Measurements from ENCODE around the gene RTRAF. TPM values are rescaled to one million over a fixed set of nuclear protein-coding genes. Genes with fewer than 3 reads are reported as not detected.

RTRAF gene
- total RNA-seq, 2 donors from 2014 or later: 123 to 135 TPM

GRCh38 chr14:52000696-52001095 is 11.3 kb downstream of the RTRAF start:
- Mint-ChIP-seq H3K4me1 (no peaks in the 10 kb centered on the region), H3K27ac (no peak overlapping the region), H3K36me3 (ENCODE audit: low read depth) (peaks cover 6% of the 10 kb centered on the region), H3K27me3 (no peaks in the 10 kb centered on the region), H3K4me3 (no peak overlapping the region)
- no peak for DNase-seq
- no peak for ATAC-seq
- H3K9me3 ChIP-seq (ENCODE audit: control insufficient read depth, low read length, poor library complexity, severe bottlenecking): no peaks in the 10 kb centered on the region

GRCh38 chr14:52002542-52002941 is 13.2 kb downstream of the RTRAF start:
- H3K9me3 ChIP-seq (ENCODE audit: control insufficient read depth, low read length, poor library complexity, severe bottlenecking): no peaks in the 10 kb centered on the region
- H3K27ac Mint-ChIP-seq: no peak overlapping the region
- peaks cover 6% of the 10 kb centered on the region for H3K36me3 Mint-ChIP-seq (ENCODE audit: low read depth)
- H3K27me3 Mint-ChIP-seq: no peaks in the 10 kb centered on the region
- H3K4me1 Mint-ChIP-seq: no peaks in the 10 kb centered on the region
- ATAC-seq: no peak
- H3K4me3 Mint-ChIP-seq: no peak overlapping the region
- DNase-seq: no peak

GRCh38 chr14:52003324-52003723 is 14.0 kb downstream of the RTRAF start:
- Mint-ChIP-seq H3K4me3 (no peak overlapping the region), H3K27me3 (no peaks in the 10 kb centered on the region), H3K36me3 (ENCODE audit: low read depth) (peaks cover 6% of the 10 kb centered on the region), H3K27ac (no peak overlapping the region), H3K4me1 (no peaks in the 10 kb centered on the region)
- ATAC-seq (no peak), DNase-seq (no peak)
- H3K9me3 ChIP-seq (ENCODE audit: control insufficient read depth, low read length, poor library complexity, severe bottlenecking): no peaks in the 10 kb centered on the region

GRCh38 chr14:52005625-52006024 is 16.3 kb downstream of the RTRAF start:
- ATAC-seq (no peak), DNase-seq (no peak)
- H3K9me3 ChIP-seq (ENCODE audit: control insufficient read depth, low read length, poor library complexity, severe bottlenecking): no peaks in the 10 kb centered on the region
- no peaks in the 10 kb centered on the region for H3K27me3 Mint-ChIP-seq
- peaks cover 8% of the 10 kb centered on the region for H3K36me3 Mint-ChIP-seq (ENCODE audit: low read depth)
- no peak overlapping the region for H3K27ac Mint-ChIP-seq
- peaks cover 1% of the 10 kb centered on the region for H3K4me1 Mint-ChIP-seq
- H3K4me3 Mint-ChIP-seq: no peak overlapping the region

GRCh38 chr14:52006361-52006760 is 17.0 kb downstream of the RTRAF start:
- H3K4me3 Mint-ChIP-seq: no peak overlapping the region
- H3K9me3 ChIP-seq (ENCODE audit: control insufficient read depth, low read length, poor library complexity, severe bottlenecking): no peaks in the 10 kb centered on the region
- no peak for ATAC-seq
- no peak for DNase-seq
- peaks cover 9% of the 10 kb centered on the region for H3K36me3 Mint-ChIP-seq (ENCODE audit: low read depth)
- no peaks in the 10 kb centered on the region for H3K27me3 Mint-ChIP-seq
- H3K4me1 Mint-ChIP-seq: peaks cover 2% of the 10 kb centered on the region
- peak overlapping the region; percentile 39 for H3K27ac Mint-ChIP-seq

- H3K36me3 Mint-ChIP-seq (ENCODE audit: low read depth): peaks cover 11% of the 10 kb centered on the region
- H3K9me3 ChIP-seq (ENCODE audit: control insufficient read depth, low read length, poor library complexity, severe bottlenecking): no peaks in the 10 kb centered on the region
- peaks cover 3% of the 10 kb centered on the region for H3K4me1 Mint-ChIP-seq
- no peak overlapping the region for H3K4me3 Mint-ChIP-seq
- H3K27me3 Mint-ChIP-seq: no peaks in the 10 kb centered on the region
- DNase-seq (no peak), ATAC-seq (no peak)
- no peak overlapping the region for H3K27ac Mint-ChIP-seq
Measured at GRCh38 chr14:52007211-52007610, 17.9 kb downstream of the RTRAF start.

GRCh38 chr14:52007637-52008036 is 18.3 kb downstream of the RTRAF start:
- no peaks in the 10 kb centered on the region for H3K27me3 Mint-ChIP-seq
- H3K27ac Mint-ChIP-seq: no peak overlapping the region
- H3K4me1 Mint-ChIP-seq: peaks cover 4% of the 10 kb centered on the region
- DNase-seq (no peak), ATAC-seq (no peak)
- H3K9me3 ChIP-seq (ENCODE audit: control insufficient read depth, low read length, poor library complexity, severe bottlenecking): no peaks in the 10 kb centered on the region
- H3K4me3 Mint-ChIP-seq: no peak overlapping the region
- H3K36me3 Mint-ChIP-seq (ENCODE audit: low read depth): peaks cover 11% of the 10 kb centered on the region

- Mint-ChIP-seq H3K4me3 (no peak overlapping the region), H3K27me3 (no peaks in the 10 kb centered on the region), H3K4me1 (peaks cover 4% of the 10 kb centered on the region), H3K27ac (no peak overlapping the region), H3K36me3 (ENCODE audit: low read depth) (peaks cover 11% of the 10 kb centered on the region)
- H3K9me3 ChIP-seq (ENCODE audit: control insufficient read depth, low read length, poor library complexity, severe bottlenecking): no peaks in the 10 kb centered on the region
- ATAC-seq (no peak), DNase-seq (no peak)
Measured at GRCh38 chr14:52008136-52008535, 18.8 kb downstream of the RTRAF start.

GRCh38 chr14:52010173-52010693 is 20.9 kb downstream of the RTRAF start:
- Mint-ChIP-seq H3K4me1 (peaks cover 9% of the 10 kb centered on the region), H3K36me3 (ENCODE audit: low read depth) (peaks cover 7% of the 10 kb centered on the region), H3K27ac (no peak overlapping the region), H3K4me3 (no peak overlapping the region), H3K27me3 (no peaks in the 10 kb centered on the region)
- no peaks in the 10 kb centered on the region for H3K9me3 ChIP-seq (ENCODE audit: control insufficient read depth, low read length, poor library complexity, severe bottlenecking)
- ATAC-seq (no peak), DNase-seq (no peak)

- H3K27ac Mint-ChIP-seq: no peak overlapping the region
- peaks cover 7% of the 10 kb centered on the region for H3K36me3 Mint-ChIP-seq (ENCODE audit: low read depth)
- H3K4me1 Mint-ChIP-seq: peaks cover 9% of the 10 kb centered on the region
- peak overlapping the region; percentile 19 for H3K4me3 Mint-ChIP-seq
- ATAC-seq (peak; percentile 14), DNase-seq (no peak)
- H3K9me3 ChIP-seq (ENCODE audit: control insufficient read depth, low read length, poor library complexity, severe bottlenecking): no peaks in the 10 kb centered on the region
- peaks cover under 1% of the 10 kb centered on the region for H3K27me3 Mint-ChIP-seq
Measured at GRCh38 chr14:52011523-52011922, 22.2 kb downstream of the RTRAF start.

GRCh38 chr14:52012635-52013034 is 23.3 kb downstream of the RTRAF start:
- peaks cover 9% of the 10 kb centered on the region for H3K4me1 Mint-ChIP-seq
- H3K4me3 Mint-ChIP-seq: no peak overlapping the region
- DNase-seq: no peak
- peaks cover 8% of the 10 kb centered on the region for H3K27me3 Mint-ChIP-seq
- no peak for ATAC-seq
- no peaks in the 10 kb centered on the region for H3K9me3 ChIP-seq (ENCODE audit: control insufficient read depth, low read length, poor library complexity, severe bottlenecking)
- H3K36me3 Mint-ChIP-seq (ENCODE audit: low read depth): peaks cover 8% of the 10 kb centered on the region
- H3K27ac Mint-ChIP-seq: no peak overlapping the region

GRCh38 chr14:52013984-52014600 is 24.7 kb downstream of the RTRAF start:
- Mint-ChIP-seq H3K27me3 (peaks cover 8% of the 10 kb centered on the region), H3K4me3 (no peak overlapping the region), H3K36me3 (ENCODE audit: low read depth) (peaks cover 8% of the 10 kb centered on the region), H3K4me1 (peaks cover 9% of the 10 kb centered on the region), H3K27ac (peak overlapping the region; percentile 16)
- H3K9me3 ChIP-seq (ENCODE audit: control insufficient read depth, low read length, poor library complexity, severe bottlenecking): no peaks in the 10 kb centered on the region
- ATAC-seq (peak; percentile 24), DNase-seq (no peak)

- no peak for ATAC-seq
- H3K36me3 Mint-ChIP-seq (ENCODE audit: low read depth): peaks cover 8% of the 10 kb centered on the region
Measured at GRCh38 chr14:52014601-52015267, 25.4 kb downstream of the RTRAF start.

More at GRCh38 chr14:52014601-52015267, 25.4 kb downstream of the RTRAF start:
- H3K9me3 ChIP-seq (ENCODE audit: control insufficient read depth, low read length, poor library complexity, severe bottlenecking): no peaks in the 10 kb centered on the region
- DNase-seq: no peak
- Mint-ChIP-seq H3K27ac (peak overlapping the region; percentile 16), H3K27me3 (peaks cover 8% of the 10 kb centered on the region), H3K4me1 (peaks cover 9% of the 10 kb centered on the region), H3K4me3 (no peak overlapping the region)
